ENCODE results near the gene APBB2.
"Not testable (repeated sequence)": the region's sequence is repeated elsewhere in the genome, so short reads cannot be mapped to it uniquely, and the experiment has no call there.

APBB2 gene

GRCh38 chr4:41015016-41015675 lies 199.2 kb downstream of the APBB2 start:
- DNase-seq (ENCODE audit: low read depth in 2 of 2), result no peak

GRCh38 chr4:41014158-41014557 lies 200.2 kb downstream of the APBB2 start:
- DNase-seq (ENCODE audit: low read depth in 2 of 2), result no peak

- DNase-seq (ENCODE audit: low read depth in 2 of 2), result no peak
Measured at GRCh38 chr4:41013746-41014145, 200.6 kb downstream of the APBB2 start.

- no peak for DNase-seq (ENCODE audit: low read depth in 2 of 2)
Measured at GRCh38 chr4:41012911-41013310, 201.4 kb downstream of the APBB2 start.

- no peak for DNase-seq (ENCODE audit: low read depth in 2 of 2)
Measured at GRCh38 chr4:41012293-41012692, 202.0 kb downstream of the APBB2 start.

- no peak for DNase-seq (ENCODE audit: low read depth in 2 of 2)
Measured at GRCh38 chr4:41009411-41009810, 204.9 kb downstream of the APBB2 start.

GRCh38 chr4:41006141-41006540 lies 208.2 kb downstream of the APBB2 start:
- DNase-seq (ENCODE audit: low read depth in 2 of 2), result no peak

GRCh38 chr4:41002309-41002708 lies 212.0 kb downstream of the APBB2 start:
- no peak for DNase-seq (ENCODE audit: low read depth in 2 of 2)

GRCh38 chr4:41000356-41000755 lies 214.0 kb downstream of the APBB2 start:
- no peak for DNase-seq (ENCODE audit: low read depth in 2 of 2)

GRCh38 chr4:40998675-40999358 lies 215.5 kb downstream of the APBB2 start:
- no peak for DNase-seq (ENCODE audit: low read depth in 2 of 2)

GRCh38 chr4:40995850-40996249 lies 218.5 kb downstream of the APBB2 start:
- no peak for DNase-seq (ENCODE audit: low read depth in 2 of 2)

GRCh38 chr4:40994321-40994720 lies 220.0 kb downstream of the APBB2 start:
- not testable (repeated sequence) for DNase-seq (ENCODE audit: low read depth in 2 of 2)

- DNase-seq (ENCODE audit: low read depth in 2 of 2), result not testable (repeated sequence)
Measured at GRCh38 chr4:40993296-40993693, 221.0 kb downstream of the APBB2 start.

GRCh38 chr4:40992472-40993295 lies 221.7 kb downstream of the APBB2 start:
- DNase-seq (ENCODE audit: low read depth in 2 of 2), result no peak

GRCh38 chr4:40991908-40992307 lies 222.4 kb downstream of the APBB2 start:
- no peak for DNase-seq (ENCODE audit: low read depth in 2 of 2)

GRCh38 chr4:40990899-40991265 lies 223.5 kb downstream of the APBB2 start:
- DNase-seq (ENCODE audit: low read depth in 2 of 2), result no peak

- no peak for DNase-seq (ENCODE audit: low read depth in 2 of 2)
Measured at GRCh38 chr4:40990236-40990898, 224.0 kb downstream of the APBB2 start.

- no peak for DNase-seq (ENCODE audit: low read depth in 2 of 2)
Measured at GRCh38 chr4:40987151-40987550, 227.2 kb downstream of the APBB2 start.

- DNase-seq (ENCODE audit: low read depth in 2 of 2), result no peak
Measured at GRCh38 chr4:40986375-40986774, 228.0 kb downstream of the APBB2 start.

GRCh38 chr4:40984051-40984450 lies 230.3 kb downstream of the APBB2 start:
- DNase-seq (ENCODE audit: low read depth in 2 of 2), result no peak

GRCh38 chr4:40980318-40980883 lies 233.9 kb downstream of the APBB2 start:
- DNase-seq (ENCODE audit: low read depth in 2 of 2), result no peak

- no peak for DNase-seq (ENCODE audit: low read depth in 2 of 2)
Measured at GRCh38 chr4:40978548-40978947, 235.8 kb downstream of the APBB2 start.

All from stimulated activated CD8-positive, alpha-beta memory T cell treated with anti-CD3 and anti-CD28 coated beads, Interleukin-15, amount 100 ng/mL, for 4 hours (primary cell).